Endothelial cell of umbilical vein (primary cell): ENCODE data around the gene DCTD. TPM values are rescaled to one million over a fixed set of nuclear protein-coding genes. Genes with fewer than 3 reads are reported as not detected.

ENCODE experiments used
- BruUV-seq: library from RNA; stranded (reverse); fragments of 400-500 nt; replicated peaks from 2 replicates; lab custom pipeline; 2021; lab: Mats Ljungman, UMichigan
- CTCF ChIA-PET: fragments of 300-600, 350-600 bp; sonication (Branson Sonifier 250); formaldehyde crosslinking; loops from one replicate; lab custom pipeline; 2021; ENCODE audit warnings: antibody characterized with exemption, inconsistent platforms; lab: Charles Lee
- POLR2A ChIA-PET: fragments of 300-600, 350-600 bp; sonication (Branson Sonifier 250); formaldehyde crosslinking; loops from one replicate; lab custom pipeline; 2021; ENCODE audit warnings: antibody characterized with exemption, inconsistent platforms; lab: Charles Lee
- DNase-seq: peaks from one replicate; pipeline ENCODE4 v3.0.0-alpha.2; 2011; ENCODE audit warnings: low read depth, low spot score
- FAIRE-seq: peaks from 2 replicates; lab custom pipeline; 2011; peaks lifted over from hg19 to GRCh38; lab: Jason Lieb, UNC
- H2AFZ ChIP-seq: 2 replicates; pipeline ENCODE4 v1.6.0; 2012; ENCODE audit warnings: low read depth, low read length, control low read depth, inconsistent platforms
- H3K27ac ChIP-seq: 2 replicates; pipeline ENCODE4 v1.5.1; 2011; ENCODE audit warnings: low read depth, mild to moderate bottlenecking, control low read depth, low read length, moderate library complexity; ENCODE audit not compliant: insufficient read depth
- H3K27me3 ChIP-seq, 2 experiments: 2 replicates each; pipeline versions ENCODE4 v1.6.0 to v1.6.1; 2011; ENCODE audit warnings: low read length in 2 of 2, mixed read lengths in 1 of 2; ENCODE audit not compliant: control insufficient read depth in 2 of 2, insufficient read depth in 2 of 2
- H3K36me3 ChIP-seq, 2 experiments: 2 replicates in 1 of 2; 3 replicates in 1 of 2; pipeline ENCODE4 v1.5.1; 2011; ENCODE audit warnings: low read length in 2 of 2, mild to moderate bottlenecking in 1 of 2, moderate library complexity in 1 of 2; ENCODE audit not compliant: control insufficient read depth in 2 of 2, insufficient read depth in 2 of 2; ENCODE audit errors: extremely low read depth in 1 of 2
- H3K4me1 ChIP-seq: 3 replicates; pipeline ENCODE4 v1.5.1; 2011; ENCODE audit warnings: mild to moderate bottlenecking, low read length; ENCODE audit not compliant: control insufficient read depth, insufficient read depth; ENCODE audit errors: extremely low read depth
- H3K4me2 ChIP-seq: 2 replicates; pipeline ENCODE4 v1.6.1; 2011; ENCODE audit warnings: low read length, control low read depth, mixed read lengths; ENCODE audit not compliant: insufficient read depth
- H3K4me3 ChIP-seq, 3 experiments: fragments of 200-600 bp in 1 of 3; sonication (generic), shearing (Covaris generic) in 1 of 3; replicated peaks in 1 of 3; 2 replicates each; pipeline ENCODE4 v1.5.1; 2011 to 2016; ENCODE audit warnings: control low read depth in 3 of 3, low read length in 3 of 3, mild to moderate bottlenecking in 2 of 3, inconsistent platforms in 1 of 3, low read depth in 1 of 3, moderate library complexity in 1 of 3; ENCODE audit not compliant: insufficient read depth in 1 of 3
- H3K79me2 ChIP-seq: 2 replicates; pipeline ENCODE4 v1.6.0; 2012; ENCODE audit warnings: low read length, inconsistent platforms; ENCODE audit not compliant: control insufficient read depth, insufficient read depth
- H3K9ac ChIP-seq: replicated peaks from 2 replicates; pipeline ENCODE3; 2011; ENCODE audit warnings: low read length, control low read depth; ENCODE audit not compliant: insufficient read depth; ENCODE audit errors: extremely low read depth
- H3K9me1 ChIP-seq: replicated peaks from 3 replicates; pipeline ENCODE4 v1.6.0; 2011; ENCODE audit warnings: mild to moderate bottlenecking, low read length; ENCODE audit not compliant: control insufficient read depth, insufficient read depth; ENCODE audit errors: extremely low read depth
- H3K9me3 ChIP-seq: replicated peaks from 2 replicates; pipeline ENCODE4 v1.5.1; 2012; ENCODE audit warnings: low read length, inconsistent platforms; ENCODE audit not compliant: control insufficient read depth, insufficient read depth
- H4K20me1 ChIP-seq: replicated peaks from 2 replicates; pipeline ENCODE3; 2011; ENCODE audit warnings: mild to moderate bottlenecking, low read length; ENCODE audit not compliant: control insufficient read depth, insufficient read depth; ENCODE audit errors: extremely low read depth
- EZH2 ChIP-seq: IDR thresholded peaks from 2 replicates; pipeline ENCODE4 v1.6.1; 2012; ENCODE audit warnings: borderline replicate concordance, low read depth, mild to moderate bottlenecking, moderate library complexity, low read length, inconsistent platforms; ENCODE audit not compliant: severe bottlenecking
- FOS ChIP-seq: IDR thresholded peaks from 2 replicates; pipeline ENCODE4 v1.6.1; 2011; ENCODE audit warnings: mild to moderate bottlenecking, low read length, moderate library complexity, borderline replicate concordance; ENCODE audit not compliant: insufficient read depth
- GATA2 ChIP-seq: IDR thresholded peaks from 2 replicates; pipeline ENCODE4 v1.7.0; 2011; ENCODE audit warnings: low read depth, mild to moderate bottlenecking, moderate library complexity, mixed read lengths, low read length; ENCODE audit not compliant: insufficient read length, insufficient read depth
- JUN ChIP-seq: IDR thresholded peaks from 2 replicates; pipeline ENCODE4 v1.6.1; 2011; ENCODE audit warnings: borderline replicate concordance, low read depth; ENCODE audit not compliant: insufficient read length, insufficient read depth
- MAX ChIP-seq: IDR thresholded peaks from 2 replicates; pipeline ENCODE4 v1.6.1; 2011; ENCODE audit not compliant: insufficient read depth, insufficient read length
- MYC ChIP-seq: IDR thresholded peaks from one replicate; pipeline ENCODE4 v1.6.1; 2011; ENCODE audit warnings: mild to moderate bottlenecking, low read depth, low read length
- POLR2A ChIP-seq: IDR thresholded peaks from 2 replicates; pipeline ENCODE4 v1.6.1; 2012; ENCODE audit warnings: low read depth, mild to moderate bottlenecking, control low read depth, low read length
- POLR2AphosphoS5 ChIP-seq: IDR thresholded peaks from 2 replicates; pipeline ENCODE4 v1.6.1; 2012; ENCODE audit warnings: low read depth, mild to moderate bottlenecking, control low read depth, low read length, moderate library complexity; ENCODE audit not compliant: insufficient read depth
- dilution Hi-C: fragments of 300-500 bp; cut with MboI; formaldehyde crosslinking; loops from one replicate; pipeline ENCODE4 v1.15.0; 2019; ENCODE audit warnings: low sequenced_read_pairs; ENCODE audit not compliant: extremely low pct_ligation_motif_present
- intact Hi-C: fragments of 100-400 bp; cut with micrococcal nuclease; formaldehyde crosslinking; loops from one replicate; pipeline ENCODE4 v1.10.0; 2022
- polyA plus RNA-seq, 4 experiments: library from polyadenylated mRNA; depleted of rRNA in 3 of 4; stranded (reverse) in 3 of 4; unstranded in 1 of 4; fragments of >200 nt; gene quantifications; 2 replicates each; pipeline versions ENCODE4 v1.2.1 to v1.2.3, GENCODE V29; 2011 to 2012; ENCODE audit warnings: missing spikeins in 1 of 4
- total RNA-seq: library from RNA; stranded (reverse); gene quantifications from 2 replicates; pipeline ENCODE4 v1.2.3, GENCODE V29; 2021
- TF ChIP-seq, protein P1 (sequence below), 2 donors: IDR thresholded peaks; 1 replicate in 1 of 2; 2 replicates in 1 of 2; pipeline ENCODE4 v1.5.1; 2011; ENCODE audit warnings: low read length in 2 of 2, mild to moderate bottlenecking in 2 of 2, moderate library complexity in 2 of 2, control low read depth in 1 of 2, inconsistent platforms in 1 of 2, low read depth in 1 of 2; ENCODE audit not compliant: insufficient read depth in 1 of 2; ENCODE audit errors: extremely low read depth in 1 of 2

Gene DCTD
- total and polyA plus RNA-seq, 2 donors (not counting 3 experiments of a cell fraction or from before 2014, with no cell fraction given) = 105 to 111 TPM

GRCh38 chr4:182846036-182846435, 71.2 kb downstream of the DCTD start:
- POLR2A ChIA-PET = no interaction called here
- Histone ChIP-seq H3K4me2 (no peak overlapping the region), H3K27me3 (no peaks in the 10 kb centered on the region), H3K79me2 (no peaks in the 10 kb centered on the region), H3K4me3 (no peak overlapping the region), H3K4me1 (no peaks in the 10 kb centered on the region), H3K9me1 (no peaks in the 10 kb centered on the region), H3K36me3 (no peaks in the 10 kb centered on the region), H3K27ac (no peak overlapping the region), H3K9me3 (no peaks in the 10 kb centered on the region), H4K20me1 (no peaks in the 10 kb centered on the region), H2AFZ (no peak overlapping the region), H3K9ac (no peak overlapping the region)
- no TSS peak for BruUV-seq
- TF ChIP-seq JUN (no peak), POLR2A (no peak), MYC (no peak), EZH2 (no peak), POLR2AphosphoS5 (no peak), FOS (no peak), GATA2 (no peak), MAX (no peak)
- TF ChIP-seq, protein P1, sequence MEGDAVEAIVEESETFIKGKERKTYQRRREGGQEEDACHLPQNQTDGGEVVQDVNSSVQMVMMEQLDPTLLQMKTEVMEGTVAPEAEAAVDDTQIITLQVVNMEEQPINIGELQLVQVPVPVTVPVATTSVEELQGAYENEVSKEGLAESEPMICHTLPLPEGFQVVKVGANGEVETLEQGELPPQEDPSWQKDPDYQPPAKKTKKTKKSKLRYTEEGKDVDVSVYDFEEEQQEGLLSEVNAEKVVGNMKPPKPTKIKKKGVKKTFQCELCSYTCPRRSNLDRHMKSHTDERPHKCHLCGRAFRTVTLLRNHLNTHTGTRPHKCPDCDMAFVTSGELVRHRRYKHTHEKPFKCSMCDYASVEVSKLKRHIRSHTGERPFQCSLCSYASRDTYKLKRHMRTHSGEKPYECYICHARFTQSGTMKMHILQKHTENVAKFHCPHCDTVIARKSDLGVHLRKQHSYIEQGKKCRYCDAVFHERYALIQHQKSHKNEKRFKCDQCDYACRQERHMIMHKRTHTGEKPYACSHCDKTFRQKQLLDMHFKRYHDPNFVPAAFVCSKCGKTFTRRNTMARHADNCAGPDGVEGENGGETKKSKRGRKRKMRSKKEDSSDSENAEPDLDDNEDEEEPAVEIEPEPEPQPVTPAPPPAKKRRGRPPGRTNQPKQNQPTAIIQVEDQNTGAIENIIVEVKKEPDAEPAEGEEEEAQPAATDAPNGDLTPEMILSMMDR (IDR thresholded peaks at IDR 0.05; ENCODE audit: extremely low read depth in 1 of 2, insufficient read depth in 1 of 2, low read depth in 1 of 2, low read length in 2 of 2) = no peak
- intact Hi-C loops (no loop called here), dilution Hi-C loops (no loop called here)
- CTCF ChIA-PET = no interaction called here
- FAIRE-seq = no peak
- no peak for DNase-seq
